ENCODE results near the gene CEP89. TPM values are rescaled to one million over a fixed set of nuclear protein-coding genes. Genes with fewer than 3 reads are reported as not detected.
A peak's percentile ranks its signal among the peaks of the same experiment; 100 is the strongest.
"Not testable (repeated sequence)": the region's sequence is repeated elsewhere in the genome, so short reads cannot be mapped to it uniquely, and the experiment has no call there.

CEP89 gene
- 10 to 100 TPM in 2 of 4 donors, 1 to 10 TPM in 2; 3.4 to 20.9 (median 9.5) TPM for total RNA-seq

DNA sequence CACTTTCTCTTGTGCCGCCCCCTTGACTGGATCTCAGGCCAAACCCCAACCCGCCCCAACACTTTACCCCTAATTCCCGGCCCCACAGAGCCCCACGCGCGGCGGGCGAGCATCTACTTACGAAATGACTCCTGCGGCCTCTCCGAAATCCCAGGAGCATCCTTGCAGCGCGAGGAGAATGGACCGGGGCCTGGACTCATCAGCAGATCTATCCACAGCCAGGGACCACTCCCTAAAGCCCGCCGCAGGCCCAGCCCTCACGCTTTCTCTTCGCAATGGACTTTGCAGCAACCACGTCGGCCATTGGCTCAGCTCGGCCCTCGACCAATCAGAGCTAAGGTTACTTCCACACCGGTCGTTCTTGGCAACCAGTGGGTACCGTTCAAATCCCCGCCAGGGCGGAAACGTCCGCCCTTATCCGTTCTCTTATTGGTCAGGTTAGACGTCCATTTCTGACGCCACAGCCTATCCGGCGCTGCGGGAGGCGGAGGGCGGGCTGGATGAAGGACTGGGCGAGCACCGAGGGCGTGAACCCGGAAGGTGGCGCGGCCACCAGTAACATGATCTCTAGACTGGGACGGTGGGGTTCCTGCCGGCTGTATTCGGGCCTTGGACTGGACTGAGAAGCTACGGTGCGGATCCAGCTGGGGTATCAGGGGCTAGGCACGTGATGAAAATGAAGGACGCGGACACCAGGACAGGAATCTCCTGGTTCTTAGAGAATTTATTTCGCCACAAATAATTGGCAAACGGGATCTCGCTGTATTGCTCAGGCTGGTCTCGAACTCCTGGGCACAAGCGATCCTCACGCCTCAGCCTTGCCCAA, at the start of gene CEP89, which contains the start of gene FAAP24:
Gene CEP89, minus strand, starts transcription at position 244 of the 826 bp plus-strand sequence. Its CDS starts 84 bp downstream, at position 160.
Gene FAAP24, plus strand, starts transcription at position 528 of the 826 bp plus-strand sequence. CDS start 955 bp downstream, outside the sequence.
- DNase-seq (peak; percentile 97 to 99), ATAC-seq (peak; percentile 100)
- in situ Hi-C loops (cut with MboI; ENCODE audit: low sequenced_read_pairs in 4 of 4) (loop anchor here in 1 of 4 donors (10.0 kb wide), 1 partner anchor 153 kb away; no protein-coding TSS in a partner anchor), intact Hi-C loops (cut with DNase I; ENCODE audit: low total_unique reads) (loop anchor here (5.0 kb wide), 2 partner anchors 110 to 205 kb away; partner anchors contain the start of gene GPATCH1)
- no peaks in the 10 kb centered on the region for H3K27me3 ChIP-seq
- H3K4me3 ChIP-seq = peak within 1 kb of the TSS; percentile 65 to 96 (median 84)
- H3K36me3 ChIP-seq = no peaks in the 10 kb centered on the region
- no peak for TF ChIP-seq POLR2A (IDR thresholded peaks at IDR 0.05)
- TF ChIP-seq, protein P1, sequence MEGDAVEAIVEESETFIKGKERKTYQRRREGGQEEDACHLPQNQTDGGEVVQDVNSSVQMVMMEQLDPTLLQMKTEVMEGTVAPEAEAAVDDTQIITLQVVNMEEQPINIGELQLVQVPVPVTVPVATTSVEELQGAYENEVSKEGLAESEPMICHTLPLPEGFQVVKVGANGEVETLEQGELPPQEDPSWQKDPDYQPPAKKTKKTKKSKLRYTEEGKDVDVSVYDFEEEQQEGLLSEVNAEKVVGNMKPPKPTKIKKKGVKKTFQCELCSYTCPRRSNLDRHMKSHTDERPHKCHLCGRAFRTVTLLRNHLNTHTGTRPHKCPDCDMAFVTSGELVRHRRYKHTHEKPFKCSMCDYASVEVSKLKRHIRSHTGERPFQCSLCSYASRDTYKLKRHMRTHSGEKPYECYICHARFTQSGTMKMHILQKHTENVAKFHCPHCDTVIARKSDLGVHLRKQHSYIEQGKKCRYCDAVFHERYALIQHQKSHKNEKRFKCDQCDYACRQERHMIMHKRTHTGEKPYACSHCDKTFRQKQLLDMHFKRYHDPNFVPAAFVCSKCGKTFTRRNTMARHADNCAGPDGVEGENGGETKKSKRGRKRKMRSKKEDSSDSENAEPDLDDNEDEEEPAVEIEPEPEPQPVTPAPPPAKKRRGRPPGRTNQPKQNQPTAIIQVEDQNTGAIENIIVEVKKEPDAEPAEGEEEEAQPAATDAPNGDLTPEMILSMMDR (IDR thresholded peaks at IDR 0.05 in 4 of 5, conservative IDR thresholded peaks at IDR 0.05 in 1 of 5) = no peak
- no peaks in the 10 kb centered on the region for H3K9me3 ChIP-seq
- peak within 1 kb of the TSS; percentile 67 to 82 (median 75) for H3K27ac ChIP-seq
- peaks cover 8 to 13% of the 10 kb centered on the region in 2 donors for H3K4me1 ChIP-seq

DNA sequence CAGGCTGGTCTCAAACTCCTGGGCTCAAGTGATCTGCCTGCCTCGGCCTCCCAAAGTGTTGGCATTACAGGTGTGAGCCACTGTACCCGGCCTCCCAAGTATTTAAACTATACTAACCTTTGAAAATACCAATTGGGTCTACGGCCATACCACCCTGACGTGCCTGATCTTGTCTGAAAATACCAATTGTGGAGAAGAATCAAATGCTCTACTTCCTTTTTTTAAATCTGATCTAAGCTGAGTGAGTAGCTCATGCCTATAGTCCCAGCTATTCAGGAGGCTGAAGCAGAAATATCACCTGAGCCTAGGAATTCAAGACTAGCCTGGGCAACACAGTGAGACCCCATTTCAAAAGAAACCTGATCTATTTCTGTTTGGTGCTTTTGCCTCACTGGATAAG, 39.1 kb upstream of the CEP89 start:
- intact Hi-C loops (cut with DNase I; ENCODE audit: low total_unique reads); H3K27ac ChIP-seq; H3K36me3 ChIP-seq; DNase-seq; H3K9me3 ChIP-seq; H3K4me3 ChIP-seq; H3K27me3 ChIP-seq; in situ Hi-C loops (cut with MboI; ENCODE audit: low sequenced_read_pairs in 4 of 4); H3K4me1 ChIP-seq; ATAC-seq: not testable (repeated sequence)

GRCh38 chr19:33008738-33009137, 37.0 kb upstream of the CEP89 start:
- intact Hi-C loops (cut with DNase I; ENCODE audit: low total_unique reads) (no loop called here), in situ Hi-C loops (cut with MboI; ENCODE audit: low sequenced_read_pairs in 4 of 4) (no loop called here)
- Histone ChIP-seq H3K4me1 (no peaks in the 10 kb centered on the region), H3K27me3 (no peaks in the 10 kb centered on the region), H3K27ac (no peak overlapping the region), H3K4me3 (no peak overlapping the region), H3K9me3 (no peaks in the 10 kb centered on the region), H3K36me3 (no peaks in the 10 kb centered on the region)
- TF ChIP-seq POLR2A (IDR thresholded peaks at IDR 0.05) = no peak
- TF ChIP-seq, protein P1 (IDR thresholded peaks at IDR 0.05 in 4 of 5, conservative IDR thresholded peaks at IDR 0.05 in 1 of 5) = no peak
- ATAC-seq (no peak), DNase-seq (no peak)

DNA sequence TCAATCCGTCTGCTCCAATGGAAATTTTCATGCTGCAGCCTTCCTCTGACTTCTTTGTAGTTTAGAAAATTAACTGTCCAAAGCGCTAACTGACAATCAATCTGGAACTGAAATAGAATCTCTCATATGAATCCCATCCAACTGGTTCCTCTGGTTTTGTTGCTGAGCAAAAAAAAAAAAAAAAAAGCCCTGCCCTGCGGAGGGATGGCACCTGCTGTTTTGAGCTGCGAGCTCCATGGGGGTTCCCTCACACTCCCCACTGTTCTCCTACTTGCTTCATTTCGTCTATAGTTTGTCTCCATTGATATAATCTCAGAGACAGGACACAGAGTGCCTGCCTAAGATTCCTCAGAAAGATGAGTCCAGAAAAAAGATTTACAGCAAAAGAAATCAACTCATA, 33.7 kb upstream of the CEP89 start:
- no peaks in the 10 kb centered on the region for H3K9me3 ChIP-seq
- no peak for ATAC-seq
- in situ Hi-C loops (cut with MboI; ENCODE audit: low sequenced_read_pairs in 4 of 4) (no loop called here), intact Hi-C loops (cut with DNase I; ENCODE audit: low total_unique reads) (no loop called here)
- DNase-seq = no peak
- no peaks in the 10 kb centered on the region for H3K27me3 ChIP-seq
- TF ChIP-seq, protein P1 (IDR thresholded peaks at IDR 0.05 in 4 of 5, conservative IDR thresholded peaks at IDR 0.05 in 1 of 5) = no peak
- TF ChIP-seq POLR2A (IDR thresholded peaks at IDR 0.05) = no peak
- no peak overlapping the region for H3K4me3 ChIP-seq
- no peaks in the 10 kb centered on the region for H3K36me3 ChIP-seq
- no peaks in the 10 kb centered on the region for H3K4me1 ChIP-seq
- no peak overlapping the region for H3K27ac ChIP-seq

DNA sequence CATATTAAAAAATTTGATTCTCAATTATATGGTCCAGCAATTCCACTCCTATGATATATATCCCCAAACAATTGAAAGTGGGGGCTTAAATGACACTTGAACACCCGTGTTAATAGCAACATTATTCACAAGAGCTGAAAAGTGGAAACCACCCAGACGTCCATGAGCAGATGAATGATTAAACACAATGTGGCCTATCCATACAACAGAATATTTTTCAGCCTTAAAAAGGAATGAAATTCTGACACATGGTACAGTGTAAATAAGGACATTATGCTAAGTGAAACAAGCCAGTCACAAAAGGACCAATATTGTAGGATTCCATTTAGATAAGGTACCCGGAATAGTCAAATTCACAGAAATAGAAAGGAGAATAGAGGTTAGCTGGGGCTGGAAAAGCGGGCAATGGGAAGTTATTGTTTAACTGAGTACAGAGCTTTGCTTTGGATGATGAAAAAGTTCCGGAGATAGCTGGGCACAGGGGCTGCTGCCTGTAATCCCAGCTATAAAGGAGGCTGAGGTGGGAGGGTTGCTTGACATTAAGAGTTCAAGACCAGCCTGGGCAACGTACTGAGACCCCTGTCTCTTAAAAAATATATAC, 31.8 kb upstream of the CEP89 start:
- H3K4me3 ChIP-seq; DNase-seq; ATAC-seq; H3K27ac ChIP-seq; H3K27me3 ChIP-seq; intact Hi-C loops (cut with DNase I; ENCODE audit: low total_unique reads); H3K36me3 ChIP-seq; H3K9me3 ChIP-seq; H3K4me1 ChIP-seq; in situ Hi-C loops (cut with MboI; ENCODE audit: low sequenced_read_pairs in 4 of 4): not testable (repeated sequence)

DNA sequence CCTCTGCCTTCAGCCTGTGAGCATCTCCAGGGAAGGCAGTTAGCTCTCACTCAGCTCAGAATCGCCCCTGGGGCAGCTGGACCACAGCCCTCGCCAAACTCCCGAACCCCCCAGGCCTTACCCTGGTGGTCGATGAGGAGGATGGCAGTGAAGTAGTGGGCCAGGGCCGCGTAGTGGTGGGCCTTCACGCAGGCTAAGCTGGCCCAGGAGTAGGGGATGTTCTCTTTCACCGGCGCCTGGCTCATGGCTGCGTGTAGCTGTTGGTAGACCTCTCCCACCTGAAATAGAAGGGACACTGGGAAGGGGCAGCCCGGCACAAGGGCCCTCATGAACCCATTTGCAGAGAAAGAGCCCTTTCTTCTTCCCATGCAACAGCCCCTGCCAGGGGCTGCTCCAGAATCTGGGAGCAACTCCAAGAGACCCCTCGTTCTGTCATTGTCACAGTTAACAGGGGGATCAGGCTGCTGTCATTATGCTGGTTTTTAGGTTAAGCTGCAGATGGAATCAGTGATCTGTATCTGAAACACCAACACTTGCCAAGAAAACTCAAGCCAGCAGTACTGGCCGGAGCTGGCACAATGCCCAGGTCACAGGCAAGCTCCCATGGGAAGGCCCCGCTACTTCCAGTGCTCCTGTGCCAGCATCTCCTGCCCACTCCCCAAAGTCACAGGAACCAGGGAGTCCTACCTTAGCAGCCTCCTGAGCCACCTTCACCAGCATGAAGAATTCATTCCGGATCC, 30.5 kb upstream of the CEP89 start:
- in situ Hi-C loops (cut with MboI; ENCODE audit: low sequenced_read_pairs in 4 of 4); ATAC-seq; intact Hi-C loops (cut with DNase I; ENCODE audit: low total_unique reads); H3K36me3 ChIP-seq; H3K9me3 ChIP-seq; H3K4me1 ChIP-seq; H3K4me3 ChIP-seq; H3K27ac ChIP-seq; H3K27me3 ChIP-seq; DNase-seq: not testable (repeated sequence)
